GM23248 (cell line): ENCODE measurements around the gene MCM3.

Experiments
- EZH2 ChIP-seq: fragments of 200-600 bp; sonication (generic); IDR thresholded peaks from 2 replicates; pipeline ENCODE4 v1.6.1; 2018; ENCODE audit warnings: antibody characterized with exemption, mild to moderate bottlenecking; ENCODE audit not compliant: insufficient read depth, poor library complexity, severe bottlenecking
- EZH2phosphoT487 ChIP-seq: fragments of 200-600 bp; sonication (generic); IDR thresholded peaks from 2 replicates; pipeline ENCODE4 v1.6.1; 2018; ENCODE audit warnings: antibody characterized with exemption, moderate library complexity, mild to moderate bottlenecking, low read depth; ENCODE audit not compliant: insufficient read depth

DNA sequence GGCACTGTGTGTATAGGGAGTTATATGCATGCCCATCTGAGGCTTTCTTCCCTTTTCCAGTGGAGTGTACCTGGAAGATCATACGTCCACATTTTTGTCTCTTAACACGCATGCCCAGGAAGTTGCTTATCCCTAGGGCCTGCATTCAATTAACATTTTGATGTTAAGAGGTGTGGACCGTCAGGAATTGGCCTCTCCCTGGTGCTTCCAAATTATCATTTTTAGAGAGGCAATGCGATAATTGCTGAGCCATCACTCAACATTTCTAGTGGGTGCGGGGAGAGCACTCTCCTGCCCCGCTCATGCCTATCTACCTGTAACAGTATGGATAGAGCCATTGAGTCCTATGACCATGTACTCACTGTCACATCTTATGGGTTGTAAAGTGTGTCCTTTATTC lies 39.6 kb upstream of the MCM3 start:
- no peak for TF ChIP-seq EZH2
- no peak for TF ChIP-seq EZH2phosphoT487
